A204.1 (cell line): Measurements from ENCODE around the gene NEURL1B.
"Not testable (repeated sequence)": the region's sequence is repeated elsewhere in the genome, so short reads cannot be mapped to it uniquely, and the experiment has no call there.

Source experiments
- FAIRE-seq: peaks from 2 replicates; lab custom pipeline; 2012; peaks lifted over from hg19 to GRCh38; lab: Jason Lieb, UNC

NEURL1B gene

DNA sequence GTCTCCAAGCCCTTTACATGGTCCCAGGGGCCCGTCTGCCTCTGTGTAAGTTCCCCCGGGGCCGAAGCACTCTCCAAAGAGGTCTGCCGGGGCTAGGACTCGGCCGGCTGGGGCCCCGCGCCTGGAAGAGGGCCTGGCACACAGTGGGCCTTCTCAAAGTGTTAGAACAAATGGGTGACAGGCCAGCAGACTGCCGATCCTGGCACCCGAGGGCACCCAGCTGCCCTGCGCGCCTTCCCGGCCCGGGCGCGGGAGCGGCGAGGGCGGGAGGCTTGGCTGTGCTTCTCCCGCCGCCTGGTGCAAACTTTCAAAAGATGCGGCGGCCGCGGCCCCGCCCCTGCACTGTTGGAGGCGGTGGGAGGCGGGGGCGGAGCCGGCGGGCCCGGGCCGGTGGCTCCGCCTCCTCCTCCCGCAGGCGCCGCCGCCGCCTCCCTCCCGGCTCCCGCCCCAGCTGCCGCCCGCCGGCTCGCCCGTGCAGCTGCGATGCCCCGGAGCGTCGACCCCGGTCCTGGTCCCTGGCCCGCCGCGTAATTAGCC lies at the start of gene NEURL1B:
Gene NEURL1B (plus strand): TSS at position 442 of the 537 bp plus-strand sequence. CDS start 144 bp downstream, outside the sequence.
- FAIRE-seq: no peak

DNA sequence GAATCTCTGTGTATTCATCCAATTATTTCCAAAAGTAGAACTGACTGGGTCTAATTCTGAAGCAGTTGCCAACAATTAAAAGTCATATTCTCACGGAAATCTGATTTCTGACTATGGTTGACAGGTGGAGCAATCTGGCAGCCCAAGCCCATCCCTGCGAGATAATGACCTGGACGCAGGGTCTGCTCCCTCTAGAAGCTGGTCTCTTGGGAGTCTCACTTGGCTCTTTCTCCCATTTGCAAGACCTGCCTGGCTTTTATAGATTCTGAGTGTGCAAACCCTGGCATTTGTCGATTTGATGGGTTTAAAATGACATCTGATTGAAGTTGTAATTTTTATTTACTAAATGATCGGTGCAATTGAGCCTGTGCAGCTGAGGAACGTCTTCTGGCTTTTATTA lies 49.4 kb upstream of the NEURL1B start:
- FAIRE-seq: no peak

- FAIRE-seq: no peak
These were observed 48.2 kb upstream of the NEURL1B start for GRCh38 chr5:172592881-172593280.

DNA sequence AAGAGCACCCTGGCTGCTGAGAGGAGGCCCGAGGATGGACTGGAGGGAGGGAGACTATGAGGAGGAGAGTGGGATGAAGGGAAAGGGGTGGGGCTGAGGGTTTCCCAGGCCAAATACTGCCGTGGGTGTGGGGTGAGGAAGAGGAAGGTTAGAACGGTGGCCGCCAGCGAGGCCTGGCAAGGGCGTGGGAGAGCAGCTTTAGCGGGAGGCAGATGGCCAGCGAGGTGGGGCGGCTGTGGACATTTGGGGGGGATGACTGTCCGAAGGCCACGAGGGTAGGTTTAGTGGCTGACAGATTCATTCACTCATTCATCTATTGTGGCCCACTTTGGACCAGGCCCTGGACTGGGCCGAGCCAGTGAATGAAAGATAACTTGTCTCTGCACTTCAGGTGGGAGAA lies 47.8 kb upstream of the NEURL1B start:
- FAIRE-seq: no peak

DNA sequence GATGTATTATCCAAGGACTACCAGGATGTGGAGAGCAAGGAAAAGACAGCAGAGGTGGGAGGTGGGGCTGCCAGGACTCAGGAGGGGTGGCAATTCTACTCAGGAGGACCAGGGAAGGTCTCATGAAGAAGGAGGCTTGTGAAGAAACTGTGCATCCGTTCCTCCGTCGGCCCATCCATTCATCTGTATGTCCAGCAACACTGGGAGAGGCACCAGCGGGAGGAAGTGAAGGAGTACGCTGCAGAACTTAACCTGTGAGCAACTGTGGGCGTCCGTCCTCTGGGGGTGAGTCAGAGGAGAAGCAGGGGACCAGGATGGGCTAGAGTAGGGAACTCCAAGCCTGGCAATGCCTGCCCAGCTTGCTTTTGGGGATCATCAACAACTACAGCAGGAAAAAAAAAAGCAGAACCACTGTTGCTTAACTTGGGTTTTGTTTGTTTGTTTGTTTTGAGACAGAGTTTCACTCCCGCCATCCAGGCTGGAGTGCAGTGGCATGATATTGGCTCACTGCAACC lies 47.3 kb upstream of the NEURL1B start:
- no peak for FAIRE-seq

GRCh38 chr5:172594431-172594830 lies 46.6 kb upstream of the NEURL1B start:
- FAIRE-seq: no peak

DNA sequence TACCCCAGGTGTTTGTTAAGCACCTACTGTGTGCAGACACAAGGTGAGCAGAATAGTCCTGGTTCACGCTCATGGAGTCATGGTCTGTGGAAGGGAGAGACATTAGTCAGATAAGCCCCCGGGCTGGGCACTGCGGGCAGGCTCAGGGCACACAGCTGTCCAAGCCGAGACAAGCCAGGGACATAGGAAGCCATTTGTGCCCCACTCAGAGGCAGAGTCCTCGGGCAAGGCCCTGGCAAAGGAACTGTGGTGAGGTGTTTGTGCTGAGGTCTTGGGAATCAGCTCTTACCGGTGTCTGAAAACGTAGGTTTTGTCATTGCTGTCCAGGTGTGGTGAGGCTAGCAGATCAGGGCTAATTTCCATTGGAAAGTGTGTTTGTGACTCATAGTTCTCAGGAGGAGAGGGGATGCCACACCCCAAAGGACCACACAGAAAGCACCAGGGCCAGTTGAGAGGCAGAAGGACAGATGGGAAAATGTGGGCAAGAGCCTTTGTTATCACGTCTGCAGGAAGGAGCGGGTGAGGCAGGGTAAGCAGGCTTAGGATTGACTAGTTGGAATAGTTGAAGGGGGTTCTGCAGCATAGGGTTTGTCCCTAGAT lies 46.1 kb upstream of the NEURL1B start:
- no peak for FAIRE-seq

- no peak for FAIRE-seq
These were observed 45.2 kb upstream of the NEURL1B start for GRCh38 chr5:172595596-172596455.

- FAIRE-seq: no peak
These were observed 44.3 kb upstream of the NEURL1B start for GRCh38 chr5:172596638-172597231.

- no peak for FAIRE-seq
These were observed 43.3 kb upstream of the NEURL1B start for GRCh38 chr5:172597755-172598155.

GRCh38 chr5:172598251-172599203 lies 42.5 kb upstream of the NEURL1B start:
- no peak for FAIRE-seq

- no peak for FAIRE-seq
These were observed 41.9 kb upstream of the NEURL1B start for GRCh38 chr5:172599204-172599567.

GRCh38 chr5:172600571-172600970 lies 40.5 kb upstream of the NEURL1B start:
- no peak for FAIRE-seq

GRCh38 chr5:172601576-172601975 lies 39.5 kb upstream of the NEURL1B start:
- FAIRE-seq: not testable (repeated sequence)

DNA sequence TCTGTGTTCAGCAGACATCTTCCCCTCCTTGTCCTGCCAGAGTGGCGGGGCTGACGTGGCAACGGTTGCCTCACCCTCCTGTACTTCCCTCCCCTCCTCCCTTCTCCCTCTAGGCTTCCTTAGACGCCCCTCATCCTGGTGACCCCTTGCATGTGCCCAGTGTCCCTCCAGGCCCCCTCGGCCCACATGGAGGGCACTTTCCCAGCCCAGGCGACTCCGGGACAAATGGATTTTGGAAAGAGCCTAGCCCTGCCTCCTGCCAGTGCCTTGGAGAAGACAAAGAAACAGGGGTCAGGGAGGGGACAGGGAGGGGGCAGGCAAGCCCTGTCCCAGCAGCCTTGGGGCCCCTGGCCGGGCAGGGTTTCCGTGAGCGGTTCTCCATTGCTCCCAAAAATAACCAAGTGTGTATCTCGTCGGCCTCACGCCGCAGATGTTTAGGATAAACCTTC lies 38.3 kb upstream of the NEURL1B start:
- no peak for FAIRE-seq

DNA sequence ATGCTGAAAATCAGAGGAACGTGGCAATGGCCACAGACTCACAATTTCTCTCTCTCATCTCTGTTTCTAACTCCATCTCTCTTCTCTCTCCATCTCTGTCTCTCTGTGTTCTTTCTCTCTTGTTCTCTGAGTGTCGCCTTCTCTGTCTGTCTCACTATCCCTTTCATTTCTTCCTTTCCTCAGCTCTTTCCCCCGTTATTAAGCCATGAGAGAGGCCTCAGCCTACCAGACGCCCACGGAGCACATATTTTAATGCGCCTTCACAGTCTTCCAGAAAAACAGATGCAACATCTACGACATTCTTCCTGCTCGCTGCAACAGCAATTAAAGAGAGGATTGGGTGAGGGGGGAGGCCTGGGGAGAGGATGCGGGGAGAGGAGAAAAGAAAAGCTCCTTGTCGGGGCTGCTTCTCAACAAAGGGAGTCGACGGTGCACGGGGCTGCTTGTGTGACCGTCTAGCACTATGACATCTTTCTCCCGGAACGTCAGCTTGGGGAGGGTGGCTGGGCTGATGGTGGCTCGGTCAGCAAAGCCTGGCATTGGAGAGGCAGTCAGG lies 37.7 kb upstream of the NEURL1B start:
- FAIRE-seq: no peak

DNA sequence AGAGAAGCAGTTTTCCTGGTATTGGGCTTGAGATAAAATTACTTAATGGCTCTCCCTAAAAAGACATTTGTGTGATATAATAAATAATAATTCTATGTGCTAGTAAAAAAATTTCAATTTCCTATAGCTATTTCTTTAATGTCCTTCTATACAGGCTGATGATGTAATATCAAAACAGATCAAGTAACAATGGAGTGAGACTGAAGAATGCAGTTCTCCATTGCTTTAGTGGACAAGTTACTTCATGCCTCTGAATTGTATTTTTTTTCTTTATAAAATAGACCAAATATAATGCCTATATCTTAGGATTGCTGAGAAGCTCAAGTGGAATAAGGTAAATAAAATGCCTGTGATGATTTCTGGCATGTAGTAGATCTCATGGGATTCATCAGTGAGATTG lies 35.6 kb upstream of the NEURL1B start:
- FAIRE-seq: no peak

- no peak for FAIRE-seq
These were observed 34.8 kb upstream of the NEURL1B start for GRCh38 chr5:172606156-172606785.

DNA sequence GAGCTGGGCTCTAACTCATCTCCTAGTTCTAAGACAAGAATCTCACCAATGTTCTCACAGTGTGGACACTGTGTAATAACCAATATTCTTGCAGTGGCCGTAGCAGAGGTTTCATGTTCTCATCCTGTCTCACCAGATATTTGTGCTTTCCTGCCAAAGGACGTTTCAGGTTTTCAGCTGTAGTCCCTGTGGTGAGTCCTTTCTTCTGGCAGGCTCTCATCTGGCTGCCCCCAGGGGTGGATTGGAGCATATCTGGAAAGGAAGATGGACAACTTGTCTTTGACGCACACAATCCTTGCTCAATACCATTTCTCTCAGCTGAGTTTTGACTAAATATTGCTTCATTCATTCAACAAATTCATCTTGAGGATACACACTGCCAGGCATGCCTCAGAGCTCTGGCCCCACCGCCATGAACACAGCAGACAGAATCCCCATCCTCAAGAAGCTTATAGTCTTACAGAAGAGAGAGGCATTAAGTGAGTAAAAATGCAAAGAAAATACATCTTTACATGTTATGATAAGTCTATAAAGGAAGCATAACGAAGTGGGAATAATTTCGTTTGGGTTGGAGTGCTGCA lies 33.8 kb upstream of the NEURL1B start:
- FAIRE-seq: no peak

GRCh38 chr5:172608773-172609172 lies 32.3 kb upstream of the NEURL1B start:
- FAIRE-seq: no peak

GRCh38 chr5:172610643-172611042 lies 30.4 kb upstream of the NEURL1B start:
- FAIRE-seq: no peak
